BLaER1 treated with 17β-estradiol and CSF1 and Interleukin-3, amounts not matched to agents 10 nM and 100 nM (cell line): ENCODE results near the gene SMAD5.

Source experiments
- H3K27ac ChIP-seq, 11 experiments: shearing (Covaris generic); formaldehyde crosslinking; 2 replicates each; pipeline ENCODE4 v1.8.1; 2022
- H3K27me3 ChIP-seq, 11 experiments: shearing (Covaris generic); formaldehyde crosslinking; 2 replicates each; pipeline ENCODE4 v1.8.1; 2022
- H3K36me3 ChIP-seq, 11 experiments: shearing (Covaris generic); formaldehyde crosslinking; 2 replicates each; pipeline ENCODE4 v1.8.1; 2022
- H3K4me1 ChIP-seq, 10 experiments: shearing (Covaris generic); formaldehyde crosslinking; 2 replicates each; pipeline ENCODE4 v1.8.1; 2022
- H3K4me2 ChIP-seq, 11 experiments: shearing (Covaris generic); formaldehyde crosslinking; 2 replicates each; pipeline ENCODE4 v1.8.1; 2022
- H3K4me3 ChIP-seq, 10 experiments: shearing (Covaris generic); formaldehyde crosslinking; 2 replicates each; pipeline ENCODE4 v1.8.1; 2022
- H3K9ac ChIP-seq, 11 experiments: shearing (Covaris generic); formaldehyde crosslinking; 2 replicates each; pipeline ENCODE4 v1.8.1; 2022
- H3K9me3 ChIP-seq, 11 experiments: shearing (Covaris generic); formaldehyde crosslinking; replicated peaks in 1 of 11; 2 replicates each; pipeline ENCODE4 v1.8.1; 2022
- H4K20me1 ChIP-seq, 11 experiments: shearing (Covaris generic); formaldehyde crosslinking; 2 replicates each; pipeline ENCODE4 v1.8.1; 2022
- Cebpa-rat ChIP-seq, 11 experiments: shearing (Covaris generic); IDR thresholded peaks; 2 replicates each; pipeline ENCODE4 v1.8.1; 2022

The SMAD5 gene

GRCh38 chr5:136132087-136132486 is 558 bp upstream of the SMAD5 start:
- peaks cover 17 to 26% (median 22%) of the 10 kb centered on the region in 10 experiments for H3K4me1 ChIP-seq
- TF ChIP-seq Cebpa-rat (IDR thresholded peaks at IDR 0.05) = no peak
- H3K27me3 ChIP-seq = no peaks in the 10 kb centered on the region
- peak overlapping the region; percentile 81 to 95 (median 88) for H3K4me3 ChIP-seq
- H3K27ac ChIP-seq = peak overlapping the region; percentile 88 to 97 (median 93); a peak in 21 of 22 replicates
- H3K36me3 ChIP-seq = peaks cover 0 to 23% (median 0%) of the 10 kb centered on the region in 11 experiments; a peak in 3 of 22 replicates
- no peaks in the 10 kb centered on the region for H3K9me3 ChIP-seq
- peak overlapping the region; percentile 91 to 98 (median 96) for H3K9ac ChIP-seq
- peaks cover 28 to 43% (median 32%) of the 10 kb centered on the region in 11 experiments; a peak in 20 of 22 replicates for H4K20me1 ChIP-seq
- peak overlapping the region; percentile 74 to 94 (median 86) for H3K4me2 ChIP-seq

GRCh38 chr5:136133222-136133921 is 727 bp downstream of the SMAD5 start:
- Histone ChIP-seq H3K4me2 (peak overlapping the region; percentile 74 to 94 (median 84)), H3K9me3 (no peaks in the 10 kb centered on the region), H3K27me3 (no peaks in the 10 kb centered on the region), H3K27ac (peak overlapping the region; percentile 88 to 97 (median 93)), H3K36me3 (peaks cover 0 to 36% (median 6%) of the 10 kb centered on the region in 11 experiments; a peak in 5 of 22 replicates), H3K9ac (peak overlapping the region; percentile 91 to 98 (median 96)), H3K4me1 (peaks cover 17 to 27% (median 22%) of the 10 kb centered on the region in 10 experiments), H3K4me3 (peak overlapping the region; percentile 81 to 95 (median 88)), H4K20me1 (peaks cover 40 to 56% (median 44%) of the 10 kb centered on the region in 11 experiments)
- TF ChIP-seq Cebpa-rat (IDR thresholded peaks at IDR 0.05) = no peak

- H3K9ac ChIP-seq = peak overlapping the region; percentile 91 to 98 (median 96)
- no peaks in the 10 kb centered on the region for H3K27me3 ChIP-seq
- TF ChIP-seq Cebpa-rat (IDR thresholded peaks at IDR 0.05) = no peak
- peaks cover 0 to 42% (median 10%) of the 10 kb centered on the region in 11 experiments; a peak in 6 of 22 replicates for H3K36me3 ChIP-seq
- no peaks in the 10 kb centered on the region for H3K9me3 ChIP-seq
- H3K4me3 ChIP-seq = peak overlapping the region; percentile 81 to 95 (median 88)
- peaks cover 17 to 27% (median 22%) of the 10 kb centered on the region in 10 experiments for H3K4me1 ChIP-seq
- peak overlapping the region in 3 of 11 experiments; percentile 92 to 95 (median 94); a peak in 6 of 22 replicates for H3K27ac ChIP-seq
- peaks cover 45 to 61% (median 50%) of the 10 kb centered on the region in 11 experiments for H4K20me1 ChIP-seq
- H3K4me2 ChIP-seq = peak overlapping the region; percentile 74 to 94 (median 84)
Observed at GRCh38 chr5:136133922-136134379, 1.3 kb downstream of the SMAD5 start.

GRCh38 chr5:136134653-136135052 is 2.0 kb downstream of the SMAD5 start:
- Histone ChIP-seq H3K4me2 (peak overlapping the region; percentile 61 to 94 (median 84)), H3K4me1 (peaks cover 17 to 27% (median 22%) of the 10 kb centered on the region in 10 experiments), H3K9me3 (no peaks in the 10 kb centered on the region), H3K27me3 (no peaks in the 10 kb centered on the region), H3K9ac (peak overlapping the region in 9 of 11 experiments; percentile 6 to 97 (median 27); a peak in 11 of 22 replicates), H3K27ac (no peak overlapping the region), H3K36me3 (peaks cover 0 to 49% (median 14%) of the 10 kb centered on the region in 11 experiments; a peak in 10 of 22 replicates), H3K4me3 (peak overlapping the region in 5 of 10 experiments; percentile 2 to 95 (median 89); a peak in 10 of 20 replicates), H4K20me1 (peaks cover 52 to 68% (median 57%) of the 10 kb centered on the region in 11 experiments)
- TF ChIP-seq Cebpa-rat (IDR thresholded peaks at IDR 0.05) = no peak

- no peak for TF ChIP-seq Cebpa-rat (IDR thresholded peaks at IDR 0.05)
- Histone ChIP-seq H3K4me1 (peaks cover 17 to 27% (median 22%) of the 10 kb centered on the region in 10 experiments), H3K9me3 (no peaks in the 10 kb centered on the region), H4K20me1 (peaks cover 61 to 77% (median 66%) of the 10 kb centered on the region in 11 experiments), H3K27ac (no peak overlapping the region), H3K27me3 (no peaks in the 10 kb centered on the region), H3K9ac (no peak overlapping the region), H3K36me3 (peaks cover 3 to 57% (median 19%) of the 10 kb centered on the region in 11 experiments; a peak in 11 of 22 replicates), H3K4me2 (peak overlapping the region in 5 of 11 experiments; percentile 75 to 93 (median 86); a peak in 9 of 22 replicates), H3K4me3 (no peak overlapping the region)
Observed at GRCh38 chr5:136135536-136135935, 2.9 kb downstream of the SMAD5 start.

GRCh38 chr5:136137497-136138220 is 5.0 kb downstream of the SMAD5 start:
- no peak overlapping the region for H3K4me3 ChIP-seq
- peaks cover 12 to 24% (median 14%) of the 10 kb centered on the region in 10 experiments for H3K4me1 ChIP-seq
- H3K27me3 ChIP-seq = no peaks in the 10 kb centered on the region
- H3K9ac ChIP-seq = no peak overlapping the region
- H4K20me1 ChIP-seq = peaks cover 82 to 98% (median 87%) of the 10 kb centered on the region in 11 experiments
- peaks cover 3 to 57% (median 19%) of the 10 kb centered on the region in 11 experiments; a peak in 11 of 22 replicates for H3K36me3 ChIP-seq
- no peaks in the 10 kb centered on the region for H3K9me3 ChIP-seq
- H3K27ac ChIP-seq = no peak overlapping the region
- no peak for TF ChIP-seq Cebpa-rat (IDR thresholded peaks at IDR 0.05)
- H3K4me2 ChIP-seq = no peak overlapping the region

GRCh38 chr5:136141561-136141960 is 8.9 kb downstream of the SMAD5 start:
- TF ChIP-seq Cebpa-rat (IDR thresholded peaks at IDR 0.05) = no peak
- no peaks in the 10 kb centered on the region for H3K9me3 ChIP-seq
- H3K4me3 ChIP-seq = no peak overlapping the region
- H3K27ac ChIP-seq = no peak overlapping the region
- H3K9ac ChIP-seq = no peak overlapping the region
- H3K36me3 ChIP-seq = peaks cover 3 to 39% (median 19%) of the 10 kb centered on the region in 11 experiments; a peak in 11 of 22 replicates
- peaks cover 0 to 20% (median 8%) of the 10 kb centered on the region in 10 experiments; a peak in 11 of 20 replicates for H3K4me1 ChIP-seq
- peaks cover 93 to 100% (median 100%) of the 10 kb centered on the region in 11 experiments for H4K20me1 ChIP-seq
- no peak overlapping the region for H3K4me2 ChIP-seq
- no peaks in the 10 kb centered on the region for H3K27me3 ChIP-seq

GRCh38 chr5:136143312-136143711 is 10.7 kb downstream of the SMAD5 start:
- H3K4me3 ChIP-seq = no peak overlapping the region
- H3K27me3 ChIP-seq = no peaks in the 10 kb centered on the region
- no peak overlapping the region for H3K27ac ChIP-seq
- H4K20me1 ChIP-seq = peaks cover 85 to 100% (median 100%) of the 10 kb centered on the region in 11 experiments
- H3K36me3 ChIP-seq = peaks cover 3 to 24% (median 14%) of the 10 kb centered on the region in 11 experiments; a peak in 12 of 22 replicates
- no peak for TF ChIP-seq Cebpa-rat (IDR thresholded peaks at IDR 0.05)
- peak overlapping the region in 1 of 11 experiments; percentile 4; a peak in 2 of 22 replicates for H3K4me2 ChIP-seq
- no peaks in the 10 kb centered on the region for H3K9me3 ChIP-seq
- H3K9ac ChIP-seq = no peak overlapping the region
- peaks cover 0 to 18% (median 8%) of the 10 kb centered on the region in 10 experiments; a peak in 11 of 20 replicates for H3K4me1 ChIP-seq
